Natural killer cell (primary cell): ENCODE measurements around the gene CDC42EP3. TPM values are rescaled to one million over a fixed set of nuclear protein-coding genes. Genes with fewer than 3 reads are reported as not detected.

ENCODE experiments used
- ATAC-seq, 3 donors: fragments of 150-1000 bp in 2 of 3; fragments of 200-7000 bp in 1 of 3; cut with Tn5 transposase; 1 replicate in 1 of 3; 2 replicates in 2 of 3; pipeline ENCODE4 v1.10.0; 2021; ENCODE audit warnings: mild to moderate bottlenecking in 2 of 3, moderate library complexity in 2 of 3
- DNase-seq, 2 donors: peaks; one replicate each; pipeline versions ENCODE4 v3.0.0 to v3.0.0-alpha.2; 2013 to 2021; ENCODE audit warnings: mixed read lengths in 1 of 2
- H3K27ac ChIP-seq: one replicate; pipeline ENCODE4 v1.5.1; 2013; ENCODE audit warnings: mild to moderate bottlenecking, low read length
- H3K27me3 ChIP-seq: one replicate; pipeline ENCODE4 v1.6.1; 2013; ENCODE audit warnings: low read length; ENCODE audit not compliant: control insufficient read depth, insufficient read depth
- H3K36me3 ChIP-seq: one replicate; pipeline ENCODE4 v1.6.1; 2013; ENCODE audit warnings: low read length; ENCODE audit not compliant: control insufficient read depth, insufficient read depth
- H3K4me1 ChIP-seq: one replicate; pipeline ENCODE4 v1.6.1; 2013; ENCODE audit warnings: low read length; ENCODE audit not compliant: control insufficient read depth, insufficient read depth
- H3K4me3 ChIP-seq: one replicate; pipeline ENCODE4 v1.5.1; 2013; ENCODE audit warnings: low read length
- H3K9me3 ChIP-seq: one replicate; pipeline ENCODE4 v1.6.1; 2013; ENCODE audit warnings: low read length; ENCODE audit not compliant: control insufficient read depth, insufficient read depth
- H3K27ac Mint-ChIP-seq, 2 donors: one replicate each; pipeline ENCODE4 v1.8.0; 2022; ENCODE audit warnings: mild to moderate bottlenecking in 2 of 2, mixed read lengths in 2 of 2, moderate library complexity in 1 of 2
- H3K27me3 Mint-ChIP-seq, 2 donors: one replicate each; pipeline ENCODE4 v1.8.0; 2022; ENCODE audit warnings: low read depth in 2 of 2, mixed read lengths in 2 of 2
- H3K36me3 Mint-ChIP-seq: one replicate; pipeline ENCODE4 v1.8.0; 2022; ENCODE audit warnings: mixed read lengths
- H3K4me1 Mint-ChIP-seq, 2 donors: one replicate each; pipeline ENCODE4 v1.8.0; 2022; ENCODE audit warnings: mixed read lengths in 2 of 2
- H3K4me3 Mint-ChIP-seq: one replicate; pipeline ENCODE4 v1.8.0; 2022; ENCODE audit warnings: mild to moderate bottlenecking, moderate library complexity, mixed read lengths
- H3K9me3 Mint-ChIP-seq, 2 donors: one replicate each; pipeline ENCODE4 v1.8.0; 2022; ENCODE audit warnings: mixed read lengths in 2 of 2
- WGBS: methylation state at CpG from one replicate; pipeline ENCODE4 v1.1.7; 2013; ENCODE audit warnings: missing lambda C conversion rate; ENCODE audit not compliant: insufficient coverage; 5-methylcytosine and 5-hydroxymethylcytosine counted together
- intact Hi-C: fragments of 100-400 bp; cut with micrococcal nuclease; formaldehyde crosslinking; loops from one replicate; pipeline ENCODE4 v1.14.2; 2022
- total RNA-seq, 4 donors: library from RNA; stranded (reverse); fragments of 120-200 nt in 1 of 4; gene quantifications; one replicate each; pipeline versions ENCODE4 v1.2.3 to v1.2.4, GENCODE V29; 2013 to 2022
- TF ChIP-seq, protein P1 (sequence below): fragments of 200-600 bp; IDR thresholded peaks from one replicate; pipeline ENCODE4 v1.8.0; 2022; ENCODE audit warnings: antibody characterized with exemption

The CDC42EP3 gene
- total RNA-seq, 3 donors from 2014 or later (not counting 1 experiment from before 2014, with no cell fraction given): 73.9 to 105 (median 84.6) TPM

DNA sequence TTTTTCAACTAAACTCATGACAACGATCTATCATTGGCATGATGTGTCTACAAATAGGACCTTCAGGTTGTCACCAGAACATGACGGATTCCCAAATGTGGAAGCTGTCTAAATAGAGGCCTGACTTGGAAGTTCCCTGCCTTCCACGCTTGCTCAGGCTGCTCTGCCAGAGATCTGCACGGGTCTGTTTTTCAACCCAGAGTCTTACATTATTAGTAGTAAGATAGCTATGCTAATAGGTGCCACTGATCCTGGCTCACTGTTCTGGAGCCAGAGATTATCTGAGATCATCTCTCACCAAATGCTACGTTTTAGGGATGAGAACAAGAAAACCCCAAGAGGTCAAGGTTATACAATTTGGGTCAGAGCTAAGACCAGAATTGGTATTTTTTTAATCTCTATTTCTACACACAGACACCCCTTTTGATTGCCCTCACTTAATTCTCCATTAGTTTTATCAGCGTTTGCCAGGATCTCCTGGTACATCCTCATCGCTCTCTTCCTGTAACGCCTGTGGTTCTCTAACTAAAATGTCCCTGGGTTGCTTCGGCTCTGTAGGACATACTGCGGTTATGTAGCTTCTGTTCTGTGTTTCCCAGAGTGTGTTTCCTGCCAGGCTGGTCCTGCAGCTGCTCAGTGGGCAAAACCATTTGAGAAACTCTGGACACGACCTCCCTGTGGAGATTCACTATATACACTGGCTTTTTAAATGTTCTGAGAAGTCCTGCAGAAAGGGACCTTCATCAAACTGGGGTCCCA lies 5.7 kb downstream of the CDC42EP3 start:
- H3K4me3 ChIP-seq: no peak overlapping the region
- 59% methylated on average over 11 of the region's 11 CpGs for WGBS
- TF ChIP-seq, protein P1, sequence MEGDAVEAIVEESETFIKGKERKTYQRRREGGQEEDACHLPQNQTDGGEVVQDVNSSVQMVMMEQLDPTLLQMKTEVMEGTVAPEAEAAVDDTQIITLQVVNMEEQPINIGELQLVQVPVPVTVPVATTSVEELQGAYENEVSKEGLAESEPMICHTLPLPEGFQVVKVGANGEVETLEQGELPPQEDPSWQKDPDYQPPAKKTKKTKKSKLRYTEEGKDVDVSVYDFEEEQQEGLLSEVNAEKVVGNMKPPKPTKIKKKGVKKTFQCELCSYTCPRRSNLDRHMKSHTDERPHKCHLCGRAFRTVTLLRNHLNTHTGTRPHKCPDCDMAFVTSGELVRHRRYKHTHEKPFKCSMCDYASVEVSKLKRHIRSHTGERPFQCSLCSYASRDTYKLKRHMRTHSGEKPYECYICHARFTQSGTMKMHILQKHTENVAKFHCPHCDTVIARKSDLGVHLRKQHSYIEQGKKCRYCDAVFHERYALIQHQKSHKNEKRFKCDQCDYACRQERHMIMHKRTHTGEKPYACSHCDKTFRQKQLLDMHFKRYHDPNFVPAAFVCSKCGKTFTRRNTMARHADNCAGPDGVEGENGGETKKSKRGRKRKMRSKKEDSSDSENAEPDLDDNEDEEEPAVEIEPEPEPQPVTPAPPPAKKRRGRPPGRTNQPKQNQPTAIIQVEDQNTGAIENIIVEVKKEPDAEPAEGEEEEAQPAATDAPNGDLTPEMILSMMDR: no peak
- intact Hi-C loops: no loop called here
- ATAC-seq (no peak), DNase-seq (no peak)
- Mint-ChIP-seq H3K4me3 (peak overlapping the region; percentile 59), H3K27ac (peak overlapping the region; percentile 91 to 96), H3K36me3 (no peaks in the 10 kb centered on the region), H3K27me3 (no peaks in the 10 kb centered on the region), H3K4me1 (peaks cover 91% of the 10 kb centered on the region in 2 donors), H3K9me3 (no peaks in the 10 kb centered on the region)
- no peak overlapping the region for H3K27ac ChIP-seq
- peaks cover 56% of the 10 kb centered on the region for H3K4me1 ChIP-seq
- no peaks in the 10 kb centered on the region for H3K9me3 ChIP-seq
- no peaks in the 10 kb centered on the region for H3K27me3 ChIP-seq
- peaks cover 25% of the 10 kb centered on the region for H3K36me3 ChIP-seq

DNA sequence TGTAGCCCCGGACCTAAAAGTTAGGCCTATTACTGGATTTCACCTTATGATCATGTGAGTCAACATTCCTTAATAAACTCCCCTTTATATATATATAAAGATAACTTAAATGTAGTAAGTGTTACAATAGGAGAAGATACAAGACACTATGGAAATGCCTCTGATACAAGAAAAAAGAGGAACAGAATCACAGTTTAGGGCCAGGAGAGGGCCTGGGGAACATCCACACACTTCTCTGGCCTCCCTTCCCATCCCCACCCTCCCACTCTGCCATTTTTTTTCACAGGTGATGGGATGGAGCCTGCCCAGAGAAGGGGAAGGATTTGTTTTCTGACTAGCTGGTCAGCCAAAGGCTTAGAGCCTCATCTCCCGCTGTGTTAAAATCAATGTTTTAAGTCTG lies 6.4 kb downstream of the CDC42EP3 start:
- peaks cover 52% of the 10 kb centered on the region for H3K4me1 ChIP-seq
- no peaks in the 10 kb centered on the region for H3K9me3 ChIP-seq
- H3K27ac Mint-ChIP-seq: peak overlapping the region; percentile 91 to 96
- ATAC-seq (no peak), DNase-seq (no peak)
- no peaks in the 10 kb centered on the region for H3K27me3 Mint-ChIP-seq
- H3K4me1 Mint-ChIP-seq: peaks cover 91% of the 10 kb centered on the region in 2 donors
- TF ChIP-seq, protein P1: no peak
- 90% methylated on average over 1 of the region's 2 CpGs for WGBS
- H3K27me3 ChIP-seq: no peaks in the 10 kb centered on the region
- no peak overlapping the region for H3K4me3 ChIP-seq
- intact Hi-C loops: no loop called here
- peaks cover 25% of the 10 kb centered on the region for H3K36me3 ChIP-seq
- no peak overlapping the region for H3K27ac ChIP-seq
- H3K4me3 Mint-ChIP-seq: peak overlapping the region; percentile 59
- H3K36me3 Mint-ChIP-seq: no peaks in the 10 kb centered on the region
- H3K9me3 Mint-ChIP-seq: no peaks in the 10 kb centered on the region

DNA sequence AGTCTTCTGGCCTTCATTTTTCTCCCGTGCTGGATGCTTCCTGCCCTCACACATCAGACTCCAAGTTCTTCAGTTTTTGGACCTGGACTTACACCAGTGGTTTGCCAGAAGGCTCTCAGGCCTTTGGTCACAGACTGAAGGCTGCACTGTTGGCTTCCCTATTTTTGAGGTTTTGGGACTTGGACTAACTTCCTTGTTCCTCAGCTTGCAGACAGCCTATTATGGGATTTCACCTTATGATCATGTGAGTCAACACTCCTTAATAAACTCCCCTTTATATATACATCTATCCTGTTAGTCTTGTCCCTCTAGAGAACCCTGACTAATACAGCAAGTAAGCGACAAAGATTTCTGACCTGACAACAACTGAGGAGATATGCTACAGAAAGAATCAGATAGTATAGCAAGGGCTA lies 7.2 kb downstream of the CDC42EP3 start:
- DNase-seq: no peak
- Histone ChIP-seq H3K27me3 (no peaks in the 10 kb centered on the region), H3K4me3 (no peak overlapping the region), H3K36me3 (peaks cover 28% of the 10 kb centered on the region), H3K4me1 (peaks cover 49% of the 10 kb centered on the region), H3K27ac (no peak overlapping the region), H3K9me3 (no peaks in the 10 kb centered on the region)
- Mint-ChIP-seq H3K9me3 (no peaks in the 10 kb centered on the region), H3K27ac (peak overlapping the region; percentile 91 to 96), H3K4me1 (peaks cover 91% of the 10 kb centered on the region in 2 donors), H3K4me3 (peak overlapping the region; percentile 35), H3K36me3 (no peaks in the 10 kb centered on the region), H3K27me3 (no peaks in the 10 kb centered on the region)
- intact Hi-C loops: no loop called here
- TF ChIP-seq, protein P1: no peak
- 56% methylated on average over 2 of the region's 2 CpGs for WGBS
- ATAC-seq: no peak
